ENCODE measurements around the gene CWC27. TPM values are rescaled to one million over a fixed set of nuclear protein-coding genes. Genes with fewer than 3 reads are reported as not detected.

CWC27 gene
- polyA plus RNA-seq, 1 of the 3 experiments (the other 2 are of a cell fraction) = 6.6 TPM

DNA sequence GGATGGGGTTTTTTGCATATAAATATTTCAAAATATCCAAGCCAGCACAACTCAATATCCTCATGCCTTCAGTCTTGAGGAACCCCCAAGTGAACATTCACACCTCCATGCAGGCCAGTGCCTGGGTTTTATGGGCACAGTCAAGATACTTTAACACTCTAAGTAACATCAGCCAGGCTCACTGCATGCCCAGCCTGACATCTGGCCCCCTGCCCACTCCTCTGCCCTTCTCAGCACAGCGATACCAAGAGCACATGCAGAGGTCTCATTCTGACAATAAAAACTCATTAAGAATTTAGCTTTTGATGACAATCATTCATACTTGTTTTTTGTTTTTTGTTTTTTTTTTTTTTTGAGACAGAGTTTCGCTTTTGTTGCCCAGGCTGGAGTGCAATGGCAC lies 250.0 kb downstream of the CWC27 start:
- Histone ChIP-seq H3K27ac (ENCODE audit: low read depth in 2 of 2, low read length in 1 of 2) (no peak overlapping the region), H3K4me1 (ENCODE audit: control insufficient read depth in 1 of 2, insufficient read depth in 2 of 2, low read depth in 1 of 2, low read length in 1 of 2) (peaks cover 12 to 23% of the 10 kb centered on the region in 2 experiments; a peak in 2 of 4 replicates), H4K20me1 (ENCODE audit: insufficient read depth) (no peaks in the 10 kb centered on the region), H3K27me3 (ENCODE audit: insufficient read depth) (no peaks in the 10 kb centered on the region), H3K79me2 (ENCODE audit: insufficient read depth) (no peaks in the 10 kb centered on the region), H3K9me3 (no peaks in the 10 kb centered on the region), H3K4me2 (no peak overlapping the region), H3F3A (replicated peaks; ENCODE audit: insufficient read depth) (peaks cover 6% of the 10 kb centered on the region), H2AFZ (ENCODE audit: low read depth) (no peak overlapping the region), H3K9me2 (no peaks in the 10 kb centered on the region), H3K9ac (no peak overlapping the region), H3K4me3 (ENCODE audit: low read depth in 2 of 2, low read length in 1 of 2) (no peak overlapping the region), H3K36me3 (replicated peaks in 1 of 2; ENCODE audit: control insufficient read depth in 1 of 2, insufficient read depth in 2 of 2, low read length in 1 of 2) (no peaks in the 10 kb centered on the region)
- 94% methylated on average over 2 of the region's 2 CpGs for WGBS (ENCODE audit: low lambda C conversion rate)
- DNase-seq = peak; percentile 39
- POLR2A ChIA-PET = no interaction called here
- CTCF ChIA-PET = interaction anchor here (1.1 kb wide), 1 partner anchor 61 kb away, joined by 3 read pairs; no protein-coding TSS in a partner anchor
- TF ChIP-seq, protein P1, sequence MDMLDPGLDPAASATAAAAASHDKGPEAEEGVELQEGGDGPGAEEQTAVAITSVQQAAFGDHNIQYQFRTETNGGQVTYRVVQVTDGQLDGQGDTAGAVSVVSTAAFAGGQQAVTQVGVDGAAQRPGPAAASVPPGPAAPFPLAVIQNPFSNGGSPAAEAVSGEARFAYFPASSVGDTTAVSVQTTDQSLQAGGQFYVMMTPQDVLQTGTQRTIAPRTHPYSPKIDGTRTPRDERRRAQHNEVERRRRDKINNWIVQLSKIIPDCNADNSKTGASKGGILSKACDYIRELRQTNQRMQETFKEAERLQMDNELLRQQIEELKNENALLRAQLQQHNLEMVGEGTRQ (IDR thresholded peaks at IDR 0.05; ENCODE audit: borderline replicate concordance, low read depth, low read length) = no peak
- peak; percentile 45; the same call in 1 of the 2 replicates for TF ChIP-seq GATA2 (CRISPR knock-in tag; IDR thresholded peaks at IDR 0.05)
- no peak for TF ChIP-seq PBX3 (IDR thresholded peaks at IDR 0.05)
- peak in 1 of 2 experiments; percentile 29; a peak in 1 of 4 replicates for TF ChIP-seq EP300 (IDR thresholded peaks at IDR 0.05; ENCODE audit: borderline replicate concordance in 1 of 2, low read depth in 1 of 2, low read length in 1 of 2)

DNA sequence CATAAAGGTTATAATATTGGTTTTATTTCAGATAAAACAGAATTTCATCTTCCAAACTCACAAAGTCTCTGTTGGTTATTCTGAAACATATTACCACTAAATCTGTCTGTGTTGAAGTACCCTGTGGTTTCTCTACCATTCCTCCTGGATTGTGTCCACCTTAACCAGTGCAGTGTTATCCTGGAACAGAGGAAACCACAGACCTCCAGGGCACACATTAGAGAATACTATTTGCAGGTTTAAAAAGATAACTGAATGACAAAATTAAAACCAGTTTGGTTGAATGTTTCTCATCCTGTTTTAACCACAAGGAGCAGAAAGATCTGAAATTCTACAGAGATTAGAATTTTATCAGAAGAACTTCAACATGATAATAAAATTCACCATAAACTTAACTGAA lies 251.8 kb downstream of the CWC27 start:
- Histone ChIP-seq H3K79me2 (ENCODE audit: insufficient read depth) (no peaks in the 10 kb centered on the region), H3K9me3 (no peaks in the 10 kb centered on the region), H3K36me3 (replicated peaks in 1 of 2; ENCODE audit: control insufficient read depth in 1 of 2, insufficient read depth in 2 of 2, low read length in 1 of 2) (no peaks in the 10 kb centered on the region), H3K27ac (ENCODE audit: low read depth in 2 of 2, low read length in 1 of 2) (peak overlapping the region; percentile 21 to 91; a peak in 3 of 4 replicates), H3K9ac (no peak overlapping the region), H3K4me2 (no peak overlapping the region), H3K4me3 (ENCODE audit: low read depth in 2 of 2, low read length in 1 of 2) (no peak overlapping the region), H3K9me2 (no peaks in the 10 kb centered on the region), H3K4me1 (ENCODE audit: control insufficient read depth in 1 of 2, insufficient read depth in 2 of 2, low read depth in 1 of 2, low read length in 1 of 2) (peaks cover 4 to 23% of the 10 kb centered on the region in 2 experiments; a peak in 2 of 4 replicates), H3F3A (replicated peaks; ENCODE audit: insufficient read depth) (peaks cover 6% of the 10 kb centered on the region), H2AFZ (ENCODE audit: low read depth) (no peak overlapping the region), H4K20me1 (ENCODE audit: insufficient read depth) (no peaks in the 10 kb centered on the region), H3K27me3 (ENCODE audit: insufficient read depth) (no peaks in the 10 kb centered on the region)
- peak; percentile 44 for DNase-seq
- POLR2A ChIA-PET = no interaction called here
- CTCF ChIA-PET = no interaction called here
- TF ChIP-seq, protein P1 (IDR thresholded peaks at IDR 0.05; ENCODE audit: borderline replicate concordance, low read depth, low read length) = no peak
- TF ChIP-seq TAF1 (IDR thresholded peaks at IDR 0.05; ENCODE audit: borderline replicate concordance, low read depth, low read length) (no peak), POLR2AphosphoS5 (IDR thresholded peaks at IDR 0.05; ENCODE audit: low read depth, low read length) (peak; percentile 78), RAD21 (IDR thresholded peaks at IDR 0.05; ENCODE audit: low read length) (peak; percentile 20; the same call in 1 of the 2 replicates), FOXJ3 (CRISPR knock-in tag; IDR thresholded peaks at IDR 0.05) (no peak), RCOR1 (IDR thresholded peaks at IDR 0.05; ENCODE audit: low read length) (peak; percentile 64), MEF2A (IDR thresholded peaks at IDR 0.05; ENCODE audit: borderline replicate concordance, low read depth) (0 out of 2 replicates have a peak, but pooled peaks have one; percentile 53), ZBTB33 (IDR thresholded peaks at IDR 0.05; ENCODE audit: borderline replicate concordance, low read depth) (no peak), IRF3 (IDR thresholded peaks at IDR 0.05; ENCODE audit: low read depth, low read length) (no peak), RFX5 (IDR thresholded peaks at IDR 0.05; ENCODE audit: low read length) (no peak), YY1 (IDR thresholded peaks at IDR 0.05; ENCODE audit: low read depth) (no peak), EZH2phosphoT487 (IDR thresholded peaks at IDR 0.05; ENCODE audit: borderline replicate concordance, low read depth) (no peak), TEAD4 (IDR thresholded peaks at IDR 0.05; ENCODE audit: borderline replicate concordance, insufficient read depth) (peak; percentile 81), SIN3A (IDR thresholded peaks at IDR 0.05; ENCODE audit: borderline replicate concordance, low read depth, low read length) (no peak), ELF1 (IDR thresholded peaks at IDR 0.05) (no peak), NFIC (IDR thresholded peaks at IDR 0.05; ENCODE audit: borderline replicate concordance) (peak; percentile 68; the same call in 1 of the 2 replicates), USF1 (IDR thresholded peaks at IDR 0.05; ENCODE audit: borderline replicate concordance, low read depth) (no peak), MAX (IDR thresholded peaks at IDR 0.05; ENCODE audit: low read depth) (0 out of 2 replicates have a peak, but pooled peaks have one; percentile 21)

All from SK-N-SH (cell line).